A673 (cell line): ENCODE results near the gene STK36. TPM values are rescaled to one million over a fixed set of nuclear protein-coding genes. Genes with fewer than 3 reads are reported as not detected.

Experiments used
- BruUV-seq: library from RNA; stranded (reverse); fragments of 400-500 nt; replicated peaks from 2 replicates; lab custom pipeline; 2021; lab: Mats Ljungman, UMichigan
- CTCF ChIA-PET: fragments of 300-600 bp; sonication (Branson Sonifier 250); formaldehyde crosslinking; loops from one replicate; lab custom pipeline; 2022; ENCODE audit warnings: antibody characterized with exemption; lab: Charles Lee
- POLR2A ChIA-PET: fragments of 300-600 bp; sonication (Branson Sonifier 250); formaldehyde crosslinking; loops from one replicate; lab custom pipeline; 2022; ENCODE audit warnings: antibody characterized with exemption; ENCODE audit not compliant: low non-redundant PET; lab: Charles Lee
- DNase-seq: peaks from one replicate; pipeline ENCODE4 v3.0.0-alpha.2; 2015; ENCODE audit warnings: low spot score
- H3K27ac ChIP-seq: fragments of 200-600 bp; sonication (generic); 2 replicates; pipeline ENCODE4 v1.5.1; 2016; ENCODE audit warnings: mixed run types, low read depth, mild to moderate bottlenecking, mixed read lengths, antibody characterized with exemption, low read length; ENCODE audit not compliant: poor library complexity, severe bottlenecking
- H3K27me3 ChIP-seq: fragments of 200-600 bp; sonication (generic); replicated peaks from 2 replicates; pipeline ENCODE4 v1.6.1; 2017; ENCODE audit warnings: mixed run types, low read depth, mild to moderate bottlenecking, mixed read lengths, antibody characterized with exemption, low read length; ENCODE audit not compliant: insufficient read depth, poor library complexity
- H3K36me3 ChIP-seq: fragments of 200-600 bp; sonication (generic); 2 replicates; pipeline ENCODE4 v1.6.1; 2016; ENCODE audit warnings: mixed run types, mild to moderate bottlenecking, mixed read lengths, antibody characterized with exemption, low read length; ENCODE audit not compliant: insufficient read depth, poor library complexity, severe bottlenecking
- H3K4me1 ChIP-seq: fragments of 200-600 bp; sonication (generic); 2 replicates; pipeline ENCODE4 v1.6.1; 2017; ENCODE audit warnings: mixed run types, mild to moderate bottlenecking, mixed read lengths, antibody characterized with exemption, low read length; ENCODE audit not compliant: insufficient read depth, poor library complexity, severe bottlenecking
- H3K4me3 ChIP-seq: fragments of 200-600 bp; sonication (generic); 2 replicates; pipeline ENCODE4 v1.5.1; 2016; ENCODE audit warnings: low read depth, mixed run types, mild to moderate bottlenecking, mixed read lengths, low read length; ENCODE audit not compliant: poor library complexity, severe bottlenecking
- H3K9me3 ChIP-seq: fragments of 200-600 bp; sonication (generic); 2 replicates; pipeline ENCODE4 v1.6.1; 2016; ENCODE audit warnings: mixed run types, low read depth, mild to moderate bottlenecking, mixed read lengths, antibody characterized with exemption, low read length; ENCODE audit not compliant: poor library complexity, severe bottlenecking
- EZH2 ChIP-seq: fragments of 200-600 bp; sonication (generic); IDR thresholded peaks from 2 replicates; pipeline ENCODE4 v1.6.1; 2017; ENCODE audit warnings: borderline replicate concordance, low read depth, mild to moderate bottlenecking, mixed read lengths, antibody characterized with exemption, low read length; ENCODE audit not compliant: poor library complexity, severe bottlenecking
- intact Hi-C: fragments of 100-400 bp; cut with micrococcal nuclease; formaldehyde crosslinking; loops from one replicate; pipeline ENCODE4 v1.10.0; 2022; ENCODE audit not compliant: unreplicated experiment
- total RNA-seq: library from RNA; stranded (reverse); gene quantifications from 2 replicates; pipeline ENCODE4 v1.2.3, GENCODE V29; 2021
- TF ChIP-seq, protein P1 (sequence below): fragments of 300-800, 200-600 bp; sonication (generic); conservative IDR thresholded peaks from 2 replicates; pipeline ENCODE4 v1.5.1; 2017; ENCODE audit warnings: low read depth, mild to moderate bottlenecking, antibody characterized with exemption, low read length, moderate library complexity, mixed read lengths

The STK36 gene
- total RNA-seq, 1 experiment from 2014 or later, result 69.3 TPM

DNA sequence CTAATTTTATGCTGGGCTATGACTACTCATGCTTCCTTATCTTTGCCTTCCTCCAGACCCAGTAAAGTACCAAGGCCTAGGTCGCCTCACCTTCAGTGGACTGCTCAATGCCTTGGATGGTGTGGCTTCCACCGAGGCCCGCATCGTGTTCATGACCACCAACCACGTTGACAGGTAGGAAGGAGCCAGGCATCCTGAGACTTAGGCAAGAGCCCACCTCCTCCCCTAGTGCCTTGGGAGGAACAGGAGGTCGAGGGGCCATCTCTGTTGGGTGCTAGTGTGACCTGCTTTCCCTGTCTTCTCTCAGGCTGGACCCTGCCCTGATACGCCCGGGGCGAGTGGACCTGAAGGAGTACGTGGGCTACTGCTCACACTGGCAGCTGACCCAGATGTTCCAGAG, 9.1 kb upstream of the STK36 start:
- BruUV-seq, result no TSS peak
- Histone ChIP-seq H3K27me3 (no peaks in the 10 kb centered on the region), H3K4me1 (peaks cover 6% of the 10 kb centered on the region), H3K9me3 (no peaks in the 10 kb centered on the region), H3K36me3 (peaks cover 55% of the 10 kb centered on the region), H3K4me3 (no peak overlapping the region), H3K27ac (no peak overlapping the region)
- ChIA-PET POLR2A (no interaction called here), CTCF (no interaction called here)
- intact Hi-C loops, result no loop called here
- no peak for TF ChIP-seq EZH2
- TF ChIP-seq, protein P1, sequence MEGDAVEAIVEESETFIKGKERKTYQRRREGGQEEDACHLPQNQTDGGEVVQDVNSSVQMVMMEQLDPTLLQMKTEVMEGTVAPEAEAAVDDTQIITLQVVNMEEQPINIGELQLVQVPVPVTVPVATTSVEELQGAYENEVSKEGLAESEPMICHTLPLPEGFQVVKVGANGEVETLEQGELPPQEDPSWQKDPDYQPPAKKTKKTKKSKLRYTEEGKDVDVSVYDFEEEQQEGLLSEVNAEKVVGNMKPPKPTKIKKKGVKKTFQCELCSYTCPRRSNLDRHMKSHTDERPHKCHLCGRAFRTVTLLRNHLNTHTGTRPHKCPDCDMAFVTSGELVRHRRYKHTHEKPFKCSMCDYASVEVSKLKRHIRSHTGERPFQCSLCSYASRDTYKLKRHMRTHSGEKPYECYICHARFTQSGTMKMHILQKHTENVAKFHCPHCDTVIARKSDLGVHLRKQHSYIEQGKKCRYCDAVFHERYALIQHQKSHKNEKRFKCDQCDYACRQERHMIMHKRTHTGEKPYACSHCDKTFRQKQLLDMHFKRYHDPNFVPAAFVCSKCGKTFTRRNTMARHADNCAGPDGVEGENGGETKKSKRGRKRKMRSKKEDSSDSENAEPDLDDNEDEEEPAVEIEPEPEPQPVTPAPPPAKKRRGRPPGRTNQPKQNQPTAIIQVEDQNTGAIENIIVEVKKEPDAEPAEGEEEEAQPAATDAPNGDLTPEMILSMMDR, result no peak
- DNase-seq, result no peak

DNA sequence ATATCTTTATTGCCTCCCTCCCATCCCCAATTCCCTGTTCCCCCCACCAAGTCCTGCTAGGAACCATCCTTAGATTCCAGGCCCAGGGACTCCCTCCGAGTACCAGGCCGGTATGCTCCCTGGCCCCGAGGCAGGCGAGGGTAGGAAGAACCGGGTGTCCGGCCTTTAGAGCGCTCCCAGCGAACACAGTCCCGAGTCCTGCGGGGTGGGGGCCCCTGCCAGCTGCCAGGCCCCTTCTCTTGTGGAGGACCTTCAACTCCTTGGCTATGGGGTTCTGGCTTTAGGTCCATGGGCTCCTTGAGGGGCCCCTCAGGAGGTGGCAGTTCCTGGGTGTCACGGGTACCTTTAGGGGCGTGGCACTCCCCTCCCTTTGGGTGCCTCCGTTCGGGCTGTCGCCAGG, 8.0 kb upstream of the STK36 start:
- Histone ChIP-seq H3K36me3 (peaks cover 53% of the 10 kb centered on the region), H3K4me3 (no peak overlapping the region), H3K27ac (no peak overlapping the region), H3K4me1 (peaks cover 6% of the 10 kb centered on the region), H3K27me3 (no peaks in the 10 kb centered on the region), H3K9me3 (no peaks in the 10 kb centered on the region)
- POLR2A ChIA-PET, result no interaction called here
- DNase-seq, result no peak
- no TSS peak for BruUV-seq
- CTCF ChIA-PET, result interaction anchor here (0.6 kb wide), 1 partner anchor 11 kb away, joined by 3 read pairs; no protein-coding TSS in a partner anchor
- TF ChIP-seq EZH2, result no peak
- TF ChIP-seq, protein P1, result no peak
- intact Hi-C loops, result no loop called here

DNA sequence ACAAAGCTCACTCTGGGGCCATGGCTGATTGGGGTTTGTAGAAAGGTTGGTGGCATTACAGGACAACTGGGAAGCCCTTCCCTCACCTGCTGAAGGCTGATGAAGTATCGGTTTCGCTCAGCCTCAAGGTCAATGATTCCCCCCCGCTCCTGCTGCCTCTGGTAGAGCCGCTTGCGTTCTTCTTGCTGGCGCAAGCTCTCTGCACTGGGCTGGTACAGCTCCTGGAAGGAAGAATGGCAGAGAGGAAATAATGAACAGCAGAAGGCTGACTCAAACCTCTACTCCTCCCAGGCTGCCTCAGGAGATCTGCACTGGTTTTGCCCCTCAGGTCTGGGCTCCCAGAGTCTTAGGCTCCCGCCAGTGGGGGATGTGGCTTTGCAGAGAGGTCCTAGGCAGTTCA, 7.2 kb upstream of the STK36 start:
- H3K4me1 ChIP-seq, result peaks cover 6% of the 10 kb centered on the region
- no peak for DNase-seq
- intact Hi-C loops, result no loop called here
- TF ChIP-seq EZH2, result no peak
- TF ChIP-seq, protein P1, result no peak
- BruUV-seq, result no TSS peak
- ChIA-PET POLR2A (no interaction called here), CTCF (interaction anchor here (0.6 kb wide), 1 partner anchor 10 kb away, joined by 3 read pairs; no protein-coding TSS in a partner anchor)
- no peak overlapping the region for H3K4me3 ChIP-seq
- H3K36me3 ChIP-seq, result peaks cover 53% of the 10 kb centered on the region
- H3K27me3 ChIP-seq, result no peaks in the 10 kb centered on the region
- H3K27ac ChIP-seq, result no peak overlapping the region
- no peaks in the 10 kb centered on the region for H3K9me3 ChIP-seq
